GM23338 (cell line): Measurements from ENCODE around the gene SNRNP25. TPM values are rescaled to one million over a fixed set of nuclear protein-coding genes. Genes with fewer than 3 reads are reported as not detected.
"Not testable (repeated sequence)": the region's sequence is repeated elsewhere in the genome, so short reads cannot be mapped to it uniquely, and the experiment has no call there.

Experiments
- ATAC-seq: fragments of 200-7000 bp; cut with Tn5 transposase; 3 replicates; pipeline ENCODE4 v1.9.1; 2020
- DNase-seq: peaks from one replicate; pipeline ENCODE4 v3.0.0-alpha.2; 2015; ENCODE audit warnings: low spot score
- H2AFZ ChIP-seq: fragments of 200-600 bp; sonication (generic); 2 replicates; pipeline ENCODE4 v1.8.0; 2016; ENCODE audit warnings: antibody characterized with exemption, mild to moderate bottlenecking, moderate library complexity
- H3F3A ChIP-seq: fragments of 200-600 bp; sonication (generic); replicated peaks from 2 replicates; pipeline ENCODE4 v1.8.0; 2017; ENCODE audit warnings: antibody characterized with exemption, mixed run types, low read depth
- H3K27ac ChIP-seq: fragments of 200-600 bp; sonication (generic); 2 replicates; pipeline ENCODE4 v1.6.1; 2016; ENCODE audit warnings: low read depth
- H3K27me3 ChIP-seq: fragments of 200-600 bp; sonication (generic); 2 replicates; pipeline ENCODE4 v1.8.0; 2016; ENCODE audit warnings: mild to moderate bottlenecking, mixed run types, moderate library complexity; ENCODE audit not compliant: insufficient read depth
- H3K36me3 ChIP-seq: fragments of 200-600 bp; sonication (generic); 2 replicates; pipeline ENCODE4 v1.8.0; 2016; ENCODE audit warnings: mild to moderate bottlenecking; ENCODE audit not compliant: insufficient read depth
- H3K4me1 ChIP-seq: fragments of 200-600 bp; sonication (generic); 2 replicates; pipeline ENCODE4 v1.8.0; 2016; ENCODE audit warnings: mild to moderate bottlenecking, moderate library complexity; ENCODE audit not compliant: insufficient read depth
- H3K4me2 ChIP-seq: fragments of 200-600 bp; sonication (generic); 2 replicates; pipeline ENCODE4 v1.7.1; 2017; ENCODE audit warnings: mixed run types
- H3K4me3 ChIP-seq: fragments of 200-600 bp; sonication (generic); 2 replicates; pipeline ENCODE4 v1.6.1; 2016; ENCODE audit warnings: mixed run types
- H3K79me2 ChIP-seq: fragments of 200-600 bp; sonication (generic); replicated peaks from 2 replicates; pipeline ENCODE4 v1.8.0; 2017; ENCODE audit warnings: mild to moderate bottlenecking; ENCODE audit not compliant: insufficient read depth
- H3K9me2 ChIP-seq: fragments of 200-600 bp; sonication (generic); 2 replicates; pipeline ENCODE4 v1.8.0; 2017; ENCODE audit not compliant: insufficient read depth
- H4K20me1 ChIP-seq: fragments of 200-600 bp; sonication (generic); replicated peaks from 2 replicates; pipeline ENCODE4 v1.8.0; 2017; ENCODE audit warnings: mild to moderate bottlenecking; ENCODE audit not compliant: insufficient read depth
- H3K27ac Mint-ChIP-seq: 2 replicates; pipeline ENCODE4 v1.8.0; 2020; ENCODE audit warnings: inconsistent platforms, mild to moderate bottlenecking, moderate library complexity, mixed read lengths
- H3K27me3 Mint-ChIP-seq: 3 replicates; pipeline ENCODE4 v1.8.0; 2022; ENCODE audit warnings: low read depth, mild to moderate bottlenecking, moderate library complexity, mixed read lengths, inconsistent platforms; ENCODE audit not compliant: insufficient read depth, poor library complexity
- H3K36me3 Mint-ChIP-seq: 3 replicates; pipeline ENCODE4 v1.8.0; 2021; ENCODE audit warnings: low read depth, mild to moderate bottlenecking, inconsistent platforms, moderate library complexity, mixed read lengths
- H3K4me1 Mint-ChIP-seq: 3 replicates; pipeline ENCODE4 v1.8.0; 2020; ENCODE audit warnings: mild to moderate bottlenecking, inconsistent platforms, mixed read lengths
- H3K4me3 Mint-ChIP-seq: 3 replicates; pipeline ENCODE4 v1.8.0; 2021; ENCODE audit warnings: moderate library complexity, mild to moderate bottlenecking, inconsistent platforms, mixed read lengths
- H3K9me3 Mint-ChIP-seq: 3 replicates; pipeline ENCODE4 v1.8.0; 2020; ENCODE audit warnings: moderate library complexity, mild to moderate bottlenecking, inconsistent platforms, mixed read lengths
- NANOG ChIP-seq: IDR thresholded peaks from 2 replicates; pipeline ENCODE4 v1.6.1; 2016; ENCODE audit warnings: antibody characterized with exemption, borderline replicate concordance
- REST ChIP-seq: IDR thresholded peaks from one replicate; pipeline ENCODE4 v1.6.1; 2018; ENCODE audit warnings: antibody characterized with exemption; ENCODE audit not compliant: unreplicated experiment
- STAT1 ChIP-seq: IDR thresholded peaks from one replicate; pipeline ENCODE4 v1.6.1; 2016; ENCODE audit warnings: antibody characterized with exemption; ENCODE audit not compliant: unreplicated experiment
- ZNF114 ChIP-seq: fragments of 250-450 bp; sonication (Bioruptor Pico); IDR thresholded peaks from 2 replicates; pipeline ENCODE4 v1.5.0; 2020; ENCODE audit warnings: mild to moderate bottlenecking, moderate library complexity
- ZNF462 ChIP-seq: fragments of 250-450 bp; sonication (Bioruptor Pico); IDR thresholded peaks from 2 replicates; pipeline ENCODE4 v1.5.0; 2020; ENCODE audit warnings: mild to moderate bottlenecking, moderate library complexity
- polyA plus RNA-seq: library from polyadenylated mRNA; unstranded; fragments of >200 nt; fragmentation: Nextera tagmentation; extraction: Ambion mirVana; gene quantifications from 2 replicates; pipeline ENCODE4 v1.2.1, GENCODE V29; 2016
- total RNA-seq: library from RNA; depleted of rRNA; stranded (reverse); fragments of >200 nt; shearing (Covaris generic); gene quantifications from 2 replicates; pipeline ENCODE4 v1.2.3, GENCODE V29; 2014

The SNRNP25 gene
- total and polyA plus RNA-seq, 2 experiments from 2014 or later = 34.4 to 79.5 TPM

- TF ChIP-seq ZNF462 (CRISPR knock-in tag) = no peak
- TF ChIP-seq ZNF114 (CRISPR knock-in tag) = no peak
- no peak for TF ChIP-seq STAT1
- no peak for TF ChIP-seq NANOG
- no peak for TF ChIP-seq REST
Measured at GRCh38 chr16:37511-37910, 16.1 kb upstream of the SNRNP25 start (continued).

GRCh38 chr16:38206-38605, 15.4 kb upstream of the SNRNP25 start:
- H3K4me3 ChIP-seq, ATAC-seq, H3K79me2 ChIP-seq, H3K27ac ChIP-seq, H3K9me2 ChIP-seq, H3K36me3 ChIP-seq, H2AFZ ChIP-seq, H3K27ac Mint-ChIP-seq, H3K27me3 Mint-ChIP-seq, H3K9me3 Mint-ChIP-seq, H3K4me3 Mint-ChIP-seq, H3K27me3 ChIP-seq, H4K20me1 ChIP-seq, H3K4me1 Mint-ChIP-seq, DNase-seq, H3K4me2 ChIP-seq, H3F3A ChIP-seq, H3K4me1 ChIP-seq: not testable (repeated sequence)
- H3K36me3 Mint-ChIP-seq = peaks cover 33% of the 10 kb centered on the region
